Mammary microvascular endothelial cell (primary cell): ENCODE data around the gene FRG2. TPM values are rescaled to one million over a fixed set of nuclear protein-coding genes. Genes with fewer than 3 reads are reported as not detected.

ENCODE experiments used
- total RNA-seq: library from RNA; depleted of rRNA; stranded (reverse); fragments of >200 nt; gene quantifications from 2 replicates; pipeline ENCODE4 v1.2.3, GENCODE V29; 2015

The FRG2 gene
- total RNA-seq = not detected in 2 replicates

DNA sequence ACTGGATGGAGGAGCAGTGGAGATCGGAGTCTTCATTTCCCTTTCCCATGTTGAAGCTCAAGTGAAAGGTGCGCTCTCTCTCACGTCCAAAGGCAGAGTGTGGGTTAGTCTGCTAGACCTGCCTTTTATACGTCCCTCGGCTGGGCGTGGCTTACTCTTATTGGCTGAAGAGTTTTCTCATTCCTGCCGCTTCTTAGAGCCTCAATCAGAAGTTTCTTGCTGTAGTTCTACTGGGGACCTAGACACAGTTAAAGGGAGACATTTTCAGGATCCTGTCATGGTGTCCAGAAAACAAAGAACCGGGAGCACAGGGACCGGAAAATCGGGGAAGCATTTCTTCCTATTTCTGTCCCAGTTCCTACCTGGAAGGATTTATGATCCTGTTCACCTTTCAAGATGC is at the start of gene FRG2:
TSS of gene FRG2 (minus strand) at position 101 of the 400 bp plus-strand sequence. CDS start at position 49, 52 bp downstream.

DNA sequence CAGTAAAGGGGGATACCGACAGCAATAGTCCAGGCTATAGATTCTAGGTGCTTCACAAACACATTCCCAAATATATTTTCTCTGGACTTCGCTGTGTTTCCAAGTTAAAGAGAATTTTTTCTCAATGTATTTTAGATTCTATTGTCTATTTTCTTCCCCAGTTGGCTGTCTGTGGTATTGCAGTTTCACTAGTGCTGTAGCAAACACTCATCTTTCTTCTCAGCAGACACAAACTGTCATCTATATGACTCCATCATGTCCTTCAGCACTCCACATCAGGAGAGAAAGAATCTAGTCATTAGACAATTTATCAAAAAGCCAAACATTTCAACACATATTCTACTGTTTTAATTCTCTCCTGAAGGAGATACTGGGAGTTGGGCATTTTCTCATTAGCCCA is 37.3 kb upstream of the FRG2 start, which contains the start of gene DBET:
TSS of gene DBET (plus strand) at position 161 of the 400 bp plus-strand sequence.

Other genes starting within 250 kb of the FRG2 start
- gene FRG1, start 86.4 kb downstream of the FRG2 start, total RNA-seq = 33.9 and 42.4 TPM in 2 replicates
- not detected in 2 replicates for gene DBET, start 37.2 kb upstream of the FRG2 start, total RNA-seq
- gene DUX4, start 146.5 kb upstream of the FRG2 start, total RNA-seq = not detected in 2 replicates